HS-5 (cell line): Measurements from ENCODE around the gene ELF5.

ENCODE experiments used
- DNase-seq: peaks from one replicate; pipeline ENCODE4 v3.0.0-alpha.2; 2012; ENCODE audit warnings: low read depth

ELF5 gene

DNA sequence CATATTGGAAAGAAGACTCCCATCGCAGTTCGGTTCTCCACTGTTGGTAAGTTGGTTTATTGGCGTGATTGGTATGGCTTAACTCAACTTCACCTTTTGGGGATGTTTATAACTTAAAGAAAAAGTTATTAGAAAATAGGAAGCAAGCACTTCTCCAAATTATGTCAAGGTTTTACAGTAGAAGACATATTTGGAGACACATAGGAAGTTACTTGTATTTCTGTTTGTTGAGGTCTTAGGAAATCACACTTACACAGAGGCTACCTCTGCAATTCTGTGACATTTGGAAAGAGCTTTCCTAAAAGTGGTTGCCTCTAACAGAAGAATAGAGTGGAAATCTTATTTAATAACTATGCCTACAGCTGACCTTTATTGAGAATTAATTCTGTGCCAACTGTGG, 62.5 kb downstream of the ELF5 start:
- no peak for DNase-seq

DNA sequence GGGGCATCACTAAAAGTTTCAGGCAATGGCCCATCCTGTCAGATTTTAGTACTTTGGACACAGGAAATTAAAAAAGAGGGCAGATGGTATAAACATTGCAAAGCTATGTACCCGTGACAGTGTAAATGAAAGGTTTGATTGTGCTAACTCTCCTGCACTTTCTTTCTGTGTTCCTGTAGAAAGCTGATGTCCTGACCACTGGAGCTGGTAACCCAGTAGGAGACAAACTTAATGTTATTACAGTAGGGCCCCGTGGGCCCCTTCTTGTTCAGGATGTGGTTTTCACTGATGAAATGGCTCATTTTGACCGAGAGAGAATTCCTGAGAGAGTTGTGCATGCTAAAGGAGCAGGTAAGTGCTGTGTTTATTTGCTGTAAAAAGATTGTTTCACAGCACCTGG, 64.6 kb downstream of the ELF5 start:
- DNase-seq = no peak

DNA sequence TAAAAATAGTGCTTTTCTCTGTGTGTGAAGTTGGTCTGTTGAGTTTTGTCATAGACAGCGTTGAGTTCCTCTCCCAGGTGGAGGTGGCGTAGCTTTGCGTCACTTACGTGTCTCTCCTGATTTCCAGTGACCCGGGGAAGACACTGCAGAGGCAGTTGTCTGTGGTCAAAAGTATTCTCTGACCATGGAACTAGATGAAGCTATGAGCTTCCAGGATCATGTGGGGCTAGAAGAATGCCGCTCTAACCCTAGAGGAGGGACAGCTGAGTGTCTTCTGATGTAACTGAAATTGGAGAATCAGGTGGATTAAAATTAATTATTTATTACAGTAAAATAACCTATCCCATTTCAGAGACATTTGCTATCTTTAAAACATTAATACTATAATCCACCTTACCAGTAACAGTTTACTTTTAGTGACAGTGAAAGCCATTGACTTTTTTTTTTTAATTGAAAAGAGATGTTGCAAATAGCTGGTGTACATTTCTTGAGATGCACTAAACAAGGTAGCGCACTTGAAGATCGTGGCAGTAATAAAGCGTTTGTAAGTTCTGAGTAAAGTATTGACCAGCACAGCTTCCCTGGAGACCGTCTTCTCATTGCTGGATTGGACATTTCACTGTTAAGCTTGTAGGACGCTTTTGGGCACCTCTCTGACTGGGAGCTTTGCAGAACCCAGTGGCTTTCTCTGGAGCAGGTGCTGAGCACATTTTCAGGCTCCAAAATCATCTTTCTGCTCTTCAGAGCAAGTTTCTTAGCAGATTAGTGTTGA, 65.2 kb downstream of the ELF5 start:
- DNase-seq = no peak

DNA sequence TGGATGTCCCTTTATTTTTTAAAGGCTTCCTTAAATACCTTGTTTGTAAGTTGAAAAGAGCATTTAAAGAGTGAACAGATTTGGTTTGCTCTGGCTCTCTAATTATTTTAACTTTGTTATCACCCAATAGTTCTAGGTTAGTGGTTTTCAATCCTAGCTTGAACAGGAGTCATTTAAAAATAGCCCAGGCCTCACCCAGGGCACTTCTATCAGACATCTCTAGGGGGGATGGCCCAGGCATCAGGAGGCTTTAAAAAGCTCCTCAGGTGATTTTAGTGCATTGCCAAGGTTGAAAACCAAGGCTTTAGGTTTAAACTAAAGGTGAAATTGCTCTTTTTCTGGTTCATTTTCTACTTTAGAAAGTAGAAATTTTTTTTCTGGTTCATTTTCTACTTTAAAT, 66.5 kb downstream of the ELF5 start:
- no peak for DNase-seq

- DNase-seq = no peak
These were observed 67.2 kb downstream of the ELF5 start for GRCh38 chr11:34446386-34446785.

DNA sequence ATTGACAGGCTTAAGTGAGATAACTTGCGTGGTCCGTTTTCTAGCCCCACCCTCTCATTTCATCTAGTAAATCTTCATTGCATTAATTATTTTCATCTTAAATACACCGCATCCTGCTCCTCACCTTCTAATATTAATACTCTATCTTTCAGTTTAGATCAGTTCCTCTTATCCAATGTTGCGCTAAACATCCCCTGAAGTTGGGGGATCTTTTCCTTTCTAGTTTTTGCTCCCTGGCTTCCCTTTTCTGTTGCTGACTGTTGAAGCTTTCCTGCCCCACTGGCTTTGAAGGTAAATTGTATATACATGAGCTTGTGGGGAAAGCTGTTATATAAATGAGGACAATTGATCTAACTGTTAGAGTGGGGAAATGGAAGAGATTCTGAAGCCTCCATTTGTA, 67.6 kb downstream of the ELF5 start:
- no peak for DNase-seq

DNA sequence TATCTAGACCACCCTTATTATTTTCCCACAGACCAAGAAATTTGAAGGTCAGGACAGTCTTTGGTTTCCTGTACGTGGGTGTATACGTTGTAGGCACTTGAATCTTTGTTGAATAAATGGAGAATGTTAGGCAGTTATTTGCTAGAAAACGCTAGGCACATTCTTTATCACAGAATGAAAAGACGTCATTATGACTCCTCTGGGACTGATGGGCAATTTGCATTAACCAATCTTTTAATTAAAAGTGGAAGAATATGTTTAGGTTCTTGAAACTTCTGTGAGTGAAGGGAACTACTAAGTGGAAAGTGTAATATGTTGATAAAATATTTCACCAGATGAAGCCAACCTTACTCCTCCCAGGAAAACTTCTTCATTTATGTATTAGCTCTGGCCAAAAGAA, 69.2 kb downstream of the ELF5 start:
- DNase-seq = no peak

- DNase-seq = no peak
These were observed 70.5 kb downstream of the ELF5 start for GRCh38 chr11:34443136-34443535.

DNA sequence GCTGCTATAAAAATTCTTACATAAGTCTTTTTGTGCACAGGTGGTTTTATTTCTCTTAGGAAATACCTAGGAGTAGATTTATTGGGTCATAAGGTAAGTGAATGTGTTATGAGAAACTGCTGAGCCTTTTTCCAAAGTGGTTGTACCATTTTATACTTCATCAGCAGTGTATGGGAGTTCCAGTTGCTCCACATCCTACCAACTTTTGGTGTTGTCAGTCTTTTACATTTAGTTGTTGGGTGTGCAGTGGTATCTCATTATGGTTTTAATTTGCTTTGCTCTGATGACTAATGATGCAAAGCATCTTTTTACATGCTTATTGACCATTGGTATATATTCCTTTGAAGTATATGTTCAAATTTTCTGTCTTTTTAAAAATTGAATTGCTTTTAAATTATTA, 71.8 kb downstream of the ELF5 start:
- no peak for DNase-seq

- no peak for DNase-seq
These were observed 73.9 kb downstream of the ELF5 start for GRCh38 chr11:34439610-34440198.

- DNase-seq = peak; percentile 92
These were observed 74.8 kb downstream of the ELF5 start, which contains the start of gene CAT for GRCh38 chr11:34438529-34439507. Gene CAT (plus strand): TSS chr11:34438934. CDS start chr11:34439014, 80 bp downstream.

DNA sequence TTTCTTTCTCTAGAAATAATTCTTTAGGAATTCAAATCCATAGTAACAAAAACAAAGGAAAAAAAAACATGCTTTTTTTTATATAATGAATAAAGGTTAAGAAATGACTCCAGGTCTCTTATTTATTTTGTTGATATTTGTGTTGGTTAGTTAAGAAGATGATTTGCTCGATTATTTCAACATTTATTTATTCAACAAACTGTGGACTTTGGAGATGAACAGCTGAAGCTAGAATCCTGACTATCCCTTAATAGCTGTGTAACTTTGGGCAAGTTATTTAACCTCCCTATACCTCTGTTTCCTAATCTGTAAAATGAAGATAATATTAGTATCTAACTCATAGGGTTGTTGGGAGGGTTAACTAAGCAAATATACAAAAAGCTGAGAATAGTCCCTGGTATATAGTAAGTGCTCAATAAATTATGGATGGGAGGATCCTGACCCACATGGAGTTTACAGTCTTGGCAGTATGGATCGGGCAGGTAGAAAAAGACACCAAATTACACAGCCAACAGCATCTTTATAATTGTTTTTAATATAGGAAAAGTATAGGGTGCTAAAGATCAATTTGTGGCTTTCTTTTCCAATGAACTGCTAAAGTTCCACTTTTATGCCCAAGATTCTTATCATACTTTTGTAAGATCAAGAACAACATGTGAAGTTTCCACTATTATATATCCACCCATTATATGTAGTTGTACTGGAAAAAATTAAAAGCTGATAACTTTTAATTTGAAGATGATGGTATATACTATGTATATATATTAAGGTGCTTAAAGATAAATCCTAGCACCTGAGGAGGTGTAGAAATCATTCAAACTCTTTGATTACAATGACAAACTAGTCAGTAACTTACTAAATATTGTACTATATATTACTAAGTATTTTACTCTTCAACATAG, 76.1 kb downstream of the ELF5 start:
- DNase-seq = no peak

- no peak for DNase-seq
These were observed 79.7 kb downstream of the ELF5 start for GRCh38 chr11:34433899-34434298.

GRCh38 chr11:34432822-34433221, 80.8 kb downstream of the ELF5 start:
- no peak for DNase-seq

GRCh38 chr11:34431979-34432378, 81.6 kb downstream of the ELF5 start:
- no peak for DNase-seq
